ENCODE measurements around the gene PKIB.

Gene PKIB

DNA sequence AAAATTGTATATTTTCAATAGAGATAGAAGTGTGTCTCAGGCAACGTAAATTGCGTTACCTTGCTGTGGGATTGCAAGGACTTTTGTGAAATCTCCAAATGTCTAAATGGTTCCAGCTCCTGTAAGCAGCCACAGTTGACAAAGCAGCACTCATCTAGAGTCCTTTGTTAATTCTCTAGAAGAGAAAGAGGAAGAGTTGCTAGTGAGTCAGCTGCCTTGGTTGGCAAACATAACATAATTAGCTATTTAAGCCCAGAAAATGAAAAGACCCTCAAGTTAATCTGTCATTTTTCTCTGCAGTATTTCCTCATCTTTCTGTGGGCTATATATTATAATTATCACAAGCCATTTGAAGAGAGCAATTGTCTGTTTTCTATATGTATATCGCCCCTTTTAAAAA, 102.9 kb downstream of the PKIB start:
- TF ChIP-seq, protein P1, sequence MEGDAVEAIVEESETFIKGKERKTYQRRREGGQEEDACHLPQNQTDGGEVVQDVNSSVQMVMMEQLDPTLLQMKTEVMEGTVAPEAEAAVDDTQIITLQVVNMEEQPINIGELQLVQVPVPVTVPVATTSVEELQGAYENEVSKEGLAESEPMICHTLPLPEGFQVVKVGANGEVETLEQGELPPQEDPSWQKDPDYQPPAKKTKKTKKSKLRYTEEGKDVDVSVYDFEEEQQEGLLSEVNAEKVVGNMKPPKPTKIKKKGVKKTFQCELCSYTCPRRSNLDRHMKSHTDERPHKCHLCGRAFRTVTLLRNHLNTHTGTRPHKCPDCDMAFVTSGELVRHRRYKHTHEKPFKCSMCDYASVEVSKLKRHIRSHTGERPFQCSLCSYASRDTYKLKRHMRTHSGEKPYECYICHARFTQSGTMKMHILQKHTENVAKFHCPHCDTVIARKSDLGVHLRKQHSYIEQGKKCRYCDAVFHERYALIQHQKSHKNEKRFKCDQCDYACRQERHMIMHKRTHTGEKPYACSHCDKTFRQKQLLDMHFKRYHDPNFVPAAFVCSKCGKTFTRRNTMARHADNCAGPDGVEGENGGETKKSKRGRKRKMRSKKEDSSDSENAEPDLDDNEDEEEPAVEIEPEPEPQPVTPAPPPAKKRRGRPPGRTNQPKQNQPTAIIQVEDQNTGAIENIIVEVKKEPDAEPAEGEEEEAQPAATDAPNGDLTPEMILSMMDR (IDR thresholded peaks at IDR 0.05): no peak

DNA sequence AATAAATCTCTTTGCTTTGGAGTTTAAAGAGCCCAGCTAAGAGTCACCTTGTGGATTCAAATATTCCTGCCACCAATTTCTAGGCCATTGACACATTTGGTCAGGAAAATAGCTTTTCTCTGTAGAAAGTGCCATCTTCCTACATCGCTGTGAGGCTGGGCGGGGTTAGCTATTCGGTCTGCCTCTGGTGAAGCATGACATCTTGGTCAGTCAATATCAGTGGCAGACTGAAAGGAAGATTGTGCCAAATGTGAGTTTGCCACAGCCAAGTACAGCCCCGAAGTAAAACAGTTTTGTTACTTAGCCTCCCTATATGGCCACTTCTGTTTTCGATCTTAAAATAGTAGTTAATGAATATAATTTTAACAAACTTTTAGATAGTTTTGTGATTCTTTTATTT, 103.9 kb downstream of the PKIB start:
- Histone ChIP-seq H3K27me3 (ENCODE audit: control insufficient read depth, insufficient read depth, low read length) (no peaks in the 10 kb centered on the region), H2AFZ (no peak overlapping the region), H3K4me2 (ENCODE audit: low read length) (no peak overlapping the region), H3K36me3 (ENCODE audit: control insufficient read depth, insufficient read depth, low read length) (no peaks in the 10 kb centered on the region), H3K4me1 (peaks cover 6% of the 10 kb centered on the region), H3K9me3 (ENCODE audit: control insufficient read depth, low read length) (no peaks in the 10 kb centered on the region), H3K9ac (no peak overlapping the region), H3K27ac (no peak overlapping the region), H3K79me2 (no peaks in the 10 kb centered on the region), H3K4me3 (ENCODE audit: low read depth, low read length) (no peak overlapping the region)
- TF ChIP-seq, protein P1 (IDR thresholded peaks at IDR 0.05): no peak

More for the DNA sequence above, 102.9 kb downstream of the PKIB start:
- H3K79me2 ChIP-seq: no peaks in the 10 kb centered on the region
- peaks cover 6% of the 10 kb centered on the region for H3K4me1 ChIP-seq
- no peaks in the 10 kb centered on the region for H3K27me3 ChIP-seq (ENCODE audit: control insufficient read depth, insufficient read depth, low read length)
- H3K4me3 ChIP-seq (ENCODE audit: low read depth, low read length): no peak overlapping the region
- no peaks in the 10 kb centered on the region for H3K36me3 ChIP-seq (ENCODE audit: control insufficient read depth, insufficient read depth, low read length)
- no peak overlapping the region for H3K4me2 ChIP-seq (ENCODE audit: low read length)
- H3K27ac ChIP-seq: no peak overlapping the region
- no peaks in the 10 kb centered on the region for H3K9me3 ChIP-seq (ENCODE audit: control insufficient read depth, low read length)
- no peak overlapping the region for H3K9ac ChIP-seq
- no peak overlapping the region for H2AFZ ChIP-seq

DNA sequence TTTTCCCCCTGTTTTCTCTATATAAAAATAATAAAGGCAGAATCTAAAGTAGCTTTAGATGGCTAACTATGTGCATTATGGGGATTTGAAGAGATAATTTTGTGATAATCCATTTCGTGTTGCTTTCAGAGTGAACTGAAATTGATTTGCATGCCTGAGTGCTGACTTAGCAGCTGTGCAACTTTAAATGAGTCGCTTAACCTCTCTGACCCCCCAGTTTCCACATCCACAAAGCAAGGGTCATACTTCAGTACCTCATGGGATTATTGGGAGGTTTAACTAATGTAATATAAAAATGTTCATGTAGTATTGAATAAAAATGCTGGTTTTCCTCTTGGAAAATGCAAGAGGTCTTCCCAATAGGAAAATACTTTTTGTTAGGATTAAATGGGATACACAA, 105.5 kb downstream of the PKIB start:
- Histone ChIP-seq H3K36me3 (ENCODE audit: control insufficient read depth, insufficient read depth, low read length) (no peaks in the 10 kb centered on the region), H3K79me2 (no peaks in the 10 kb centered on the region), H3K27me3 (ENCODE audit: control insufficient read depth, insufficient read depth, low read length) (no peaks in the 10 kb centered on the region), H3K27ac (no peak overlapping the region), H3K9ac (no peak overlapping the region), H3K4me1 (peaks cover 6% of the 10 kb centered on the region), H3K9me3 (ENCODE audit: control insufficient read depth, low read length) (no peaks in the 10 kb centered on the region), H3K4me3 (ENCODE audit: low read depth, low read length) (no peak overlapping the region), H2AFZ (no peak overlapping the region), H3K4me2 (ENCODE audit: low read length) (no peak overlapping the region)
- TF ChIP-seq, protein P1 (IDR thresholded peaks at IDR 0.05): no peak

DNA sequence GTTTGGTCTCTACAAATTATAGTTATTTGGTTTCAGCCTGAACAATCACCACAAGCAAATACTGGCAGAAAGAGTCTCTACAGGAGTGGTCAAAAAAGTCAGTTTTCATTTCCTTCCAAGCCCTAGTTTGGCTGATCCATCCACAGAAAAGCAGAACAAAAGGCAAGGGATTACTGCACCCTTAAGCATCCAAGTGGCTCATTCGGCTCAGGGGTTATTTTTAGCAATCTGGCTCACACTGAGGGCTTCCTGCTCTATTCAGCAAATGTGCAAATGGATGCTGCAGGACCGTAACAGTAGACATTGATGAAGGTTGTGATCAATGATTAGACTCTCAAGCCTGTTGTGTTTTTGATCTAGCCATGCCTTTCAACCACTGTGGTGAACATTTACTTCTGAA, 107.1 kb downstream of the PKIB start:
- Histone ChIP-seq H3K79me2 (no peaks in the 10 kb centered on the region), H3K4me3 (ENCODE audit: low read depth, low read length) (no peak overlapping the region), H3K27ac (no peak overlapping the region), H2AFZ (no peak overlapping the region), H3K36me3 (ENCODE audit: control insufficient read depth, insufficient read depth, low read length) (no peaks in the 10 kb centered on the region), H3K9ac (no peak overlapping the region), H3K4me2 (ENCODE audit: low read length) (no peak overlapping the region), H3K4me1 (peaks cover 3% of the 10 kb centered on the region), H3K27me3 (ENCODE audit: control insufficient read depth, insufficient read depth, low read length) (no peaks in the 10 kb centered on the region), H3K9me3 (ENCODE audit: control insufficient read depth, low read length) (no peaks in the 10 kb centered on the region)
- TF ChIP-seq, protein P1 (IDR thresholded peaks at IDR 0.05): no peak

DNA sequence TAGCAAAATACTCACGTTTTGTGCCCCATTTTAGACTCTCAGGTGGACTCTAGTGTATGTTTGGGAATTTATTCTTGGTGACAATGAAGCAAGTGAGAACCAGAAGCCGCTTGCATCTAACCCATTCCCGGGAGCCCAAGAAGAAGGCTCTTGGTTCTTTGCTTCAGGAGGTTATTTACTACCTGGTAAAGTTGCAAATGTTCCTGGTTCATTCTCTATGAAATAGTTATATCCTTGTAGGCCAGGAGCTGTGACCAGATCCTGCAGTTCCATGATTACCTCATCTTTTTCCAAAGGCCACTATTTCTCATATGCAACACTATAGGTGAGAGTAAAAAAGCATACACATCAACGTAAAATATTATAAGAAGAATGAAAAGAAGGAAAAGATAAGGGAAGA, 108.4 kb downstream of the PKIB start:
- H3K27me3 ChIP-seq (ENCODE audit: control insufficient read depth, insufficient read depth, low read length): no peaks in the 10 kb centered on the region
- no peaks in the 10 kb centered on the region for H3K36me3 ChIP-seq (ENCODE audit: control insufficient read depth, insufficient read depth, low read length)
- H3K4me3 ChIP-seq (ENCODE audit: low read depth, low read length): no peak overlapping the region
- no peaks in the 10 kb centered on the region for H3K79me2 ChIP-seq
- H3K9me3 ChIP-seq (ENCODE audit: control insufficient read depth, low read length): no peaks in the 10 kb centered on the region
- no peak overlapping the region for H3K4me2 ChIP-seq (ENCODE audit: low read length)
- H3K9ac ChIP-seq: no peak overlapping the region
- no peaks in the 10 kb centered on the region for H3K4me1 ChIP-seq
- no peak overlapping the region for H2AFZ ChIP-seq
- TF ChIP-seq, protein P1 (IDR thresholded peaks at IDR 0.05): no peak
- H3K27ac ChIP-seq: no peak overlapping the region
